ENCODE data around the gene ZNF383. TPM values are rescaled to one million over a fixed set of nuclear protein-coding genes. Genes with fewer than 3 reads are reported as not detected.
"Not testable (repeated sequence)": the region's sequence is repeated elsewhere in the genome, so short reads cannot be mapped to it uniquely, and the experiment has no call there.

The ZNF383 gene
- total and polyA plus RNA-seq, 2 of the 4 experiments (the other 2 are of a cell fraction), result 2.4 to 4.5 TPM

DNA sequence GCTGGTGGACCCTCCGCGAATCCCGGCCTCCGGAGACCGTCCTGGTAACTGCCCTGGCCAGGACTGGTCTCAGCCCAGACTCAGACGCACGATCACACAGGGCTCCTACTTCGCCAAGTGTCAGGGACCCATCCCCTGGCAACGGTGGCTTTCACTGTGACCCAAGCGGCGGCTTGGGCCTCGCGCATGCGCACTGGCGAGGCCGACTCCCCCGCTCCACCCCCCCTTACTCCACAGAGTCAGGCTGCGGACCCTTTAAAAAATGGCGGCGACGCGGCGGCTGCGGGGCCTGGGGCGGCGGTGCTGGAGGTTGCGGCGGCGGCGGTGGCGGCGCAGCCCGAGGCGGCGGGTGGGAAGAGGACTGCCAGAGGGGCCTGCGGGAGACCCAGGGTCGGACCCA is 66.0 kb downstream of the ZNF383 start:
- H3K9me3 ChIP-seq (ENCODE audit: control insufficient read depth, insufficient read depth, low read length); H3K36me3 ChIP-seq (ENCODE audit: control insufficient read depth, insufficient read depth, low read length); H2AK9ac ChIP-seq (replicated peaks; ENCODE audit: low read depth, low read length, poor library complexity); H2BK5ac ChIP-seq (ENCODE audit: low read depth, low read length, poor library complexity, severe bottlenecking); H2AFZ ChIP-seq (replicated peaks; ENCODE audit: low read length, poor library complexity); ATAC-seq (ENCODE audit: low read depth); H2BK120ac ChIP-seq (ENCODE audit: low read depth, low read length); H2BK15ac ChIP-seq (ENCODE audit: low read depth, low read length); H3K56ac ChIP-seq (ENCODE audit: extremely low read depth, insufficient read depth, low read length); H4K8ac ChIP-seq (ENCODE audit: low read depth in 2 of 2, low read length in 2 of 2); H3K9me1 ChIP-seq (ENCODE audit: insufficient read depth, low read length); CTCF ChIA-PET; H2AK5ac ChIP-seq (ENCODE audit: low read depth, low read length); H3K27me3 ChIP-seq (ENCODE audit: control insufficient read depth, insufficient read depth, low read length); H3K27ac ChIP-seq (ENCODE audit: insufficient read depth, low read length); H3K18ac ChIP-seq (ENCODE audit: low read depth, low read length); H3K4me2 ChIP-seq (ENCODE audit: low read depth, low read length); H3K14ac ChIP-seq (replicated peaks; ENCODE audit: low read depth, low read length); POLR2A ChIA-PET (ENCODE audit: unreplicated experiment); in situ Hi-C loops (cut with MboI; ENCODE audit: low sequenced_read_pairs); BruUV-seq (replicated peaks); H4K5ac ChIP-seq (ENCODE audit: low read depth, low read length); H3K9ac ChIP-seq (ENCODE audit: low read depth, low read length); intact Hi-C loops (cut with micrococcal nuclease); H3K4ac ChIP-seq (ENCODE audit: low read depth, low read length); DNase-seq; H4K20me1 ChIP-seq (ENCODE audit: insufficient read depth, low read length); dilution Hi-C loops (cut with HindIII; ENCODE audit: low sequenced_read_pairs, unreplicated experiment); H3K23ac ChIP-seq (ENCODE audit: low read depth, low read length); H2BK20ac ChIP-seq (ENCODE audit: low read depth, low read length); H3K4me1 ChIP-seq (ENCODE audit: control insufficient read depth, insufficient read depth, low read length); H3K79me1 ChIP-seq (ENCODE audit: low read depth in 1 of 2, low read length in 2 of 2); H3K4me3 ChIP-seq (ENCODE audit: insufficient read depth, low read depth, low read length); H4K91ac ChIP-seq (ENCODE audit: insufficient read depth, low read depth, low read length): not testable (repeated sequence)
- no CpG with 5 or more reads among the region's 37 CpGs for WGBS, 2 experiments (ENCODE audit: extremely low coverage in 2 of 2, insufficient read length in 1 of 2)

DNA sequence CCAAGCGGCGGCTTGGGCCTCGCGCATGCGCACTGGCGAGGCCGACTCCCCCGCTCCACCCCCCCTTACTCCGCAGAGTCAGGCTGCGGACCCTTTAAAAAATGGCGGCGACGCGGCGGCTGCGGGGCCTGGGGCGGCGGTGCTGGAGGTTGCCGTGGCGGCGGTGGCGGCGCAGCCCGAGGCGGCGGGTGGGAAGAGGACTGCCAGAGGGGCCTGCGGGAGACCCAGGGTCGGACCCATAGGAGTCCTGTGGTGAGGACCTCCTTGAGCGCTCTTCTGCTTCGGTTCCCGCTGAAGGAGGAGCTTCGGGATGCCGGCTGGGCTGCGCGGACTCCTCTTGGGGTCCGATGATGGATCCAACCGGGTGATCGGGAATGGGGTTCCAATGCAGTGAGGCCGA is 71.2 kb downstream of the ZNF383 start:
- H3K79me1 ChIP-seq (ENCODE audit: low read depth in 1 of 2, low read length in 2 of 2); H4K5ac ChIP-seq (ENCODE audit: low read depth, low read length); H2AK9ac ChIP-seq (replicated peaks; ENCODE audit: low read depth, low read length, poor library complexity); DNase-seq; H2AFZ ChIP-seq (replicated peaks; ENCODE audit: low read length, poor library complexity); H2BK120ac ChIP-seq (ENCODE audit: low read depth, low read length); H3K14ac ChIP-seq (replicated peaks; ENCODE audit: low read depth, low read length); H3K4me1 ChIP-seq (ENCODE audit: control insufficient read depth, insufficient read depth, low read length); ATAC-seq (ENCODE audit: low read depth); intact Hi-C loops (cut with micrococcal nuclease); POLR2A ChIA-PET (ENCODE audit: unreplicated experiment); H2AK5ac ChIP-seq (ENCODE audit: low read depth, low read length); dilution Hi-C loops (cut with HindIII; ENCODE audit: low sequenced_read_pairs, unreplicated experiment); H3K36me3 ChIP-seq (ENCODE audit: control insufficient read depth, insufficient read depth, low read length); H4K8ac ChIP-seq (ENCODE audit: low read depth in 2 of 2, low read length in 2 of 2); H2BK15ac ChIP-seq (ENCODE audit: low read depth, low read length); CTCF ChIA-PET; in situ Hi-C loops (cut with MboI; ENCODE audit: low sequenced_read_pairs); H3K4me3 ChIP-seq (ENCODE audit: insufficient read depth, low read depth, low read length); H2BK5ac ChIP-seq (ENCODE audit: low read depth, low read length, poor library complexity, severe bottlenecking); H3K4me2 ChIP-seq (ENCODE audit: low read depth, low read length); H3K27me3 ChIP-seq (ENCODE audit: control insufficient read depth, insufficient read depth, low read length); H3K23ac ChIP-seq (ENCODE audit: low read depth, low read length); H3K18ac ChIP-seq (ENCODE audit: low read depth, low read length); H3K56ac ChIP-seq (ENCODE audit: extremely low read depth, insufficient read depth, low read length); H4K20me1 ChIP-seq (ENCODE audit: insufficient read depth, low read length); H3K9ac ChIP-seq (ENCODE audit: low read depth, low read length); H2BK20ac ChIP-seq (ENCODE audit: low read depth, low read length); H3K27ac ChIP-seq (ENCODE audit: insufficient read depth, low read length); H3K4ac ChIP-seq (ENCODE audit: low read depth, low read length); BruUV-seq (replicated peaks); H4K91ac ChIP-seq (ENCODE audit: insufficient read depth, low read depth, low read length); H3K9me3 ChIP-seq (ENCODE audit: control insufficient read depth, insufficient read depth, low read length); H3K9me1 ChIP-seq (ENCODE audit: insufficient read depth, low read length): not testable (repeated sequence)
- 92% methylated on average over 18 of the region's 39 CpGs; no CpG with 5 or more reads in 1 of the 2 experiments for WGBS, 2 experiments (ENCODE audit: extremely low coverage in 2 of 2, insufficient read length in 1 of 2)
